SK-N-SH (cell line): ENCODE data around the gene VCAN. TPM values are rescaled to one million over a fixed set of nuclear protein-coding genes. Genes with fewer than 3 reads are reported as not detected.

ENCODE experiments used
- CTCF ChIA-PET: fragments of 300-600, 350-600 bp; formaldehyde crosslinking; extraction: SDS; loops from one replicate; lab custom pipeline; 2021; lab: Yijun Ruan, JAX
- POLR2A ChIA-PET: fragments of 350-600 bp; sonication (Branson Sonifier 250); formaldehyde crosslinking; extraction: SDS; loops from one replicate; lab custom pipeline; 2020; ENCODE audit warnings: antibody characterized with exemption, inconsistent platforms; lab: Yijun Ruan, JAX
- DNase-seq: peaks from one replicate; pipeline ENCODE4 v3.0.0; 2012
- H2AFZ ChIP-seq: fragments of 200-600 bp; sonication (generic); 2 replicates; pipeline ENCODE4 v1.8.1; 2016; ENCODE audit warnings: antibody characterized with exemption, mild to moderate bottlenecking, low read depth
- H3F3A ChIP-seq: fragments of 200-600 bp; sonication (generic); replicated peaks from 2 replicates; pipeline ENCODE3; 2016; ENCODE audit warnings: antibody characterized with exemption, mild to moderate bottlenecking; ENCODE audit not compliant: insufficient read depth
- H3K27ac ChIP-seq, 2 experiments: fragments of 200-500 bp in 1 of 2; fragments of 200-600 bp in 1 of 2; sonication (Bioruptor generic) in 1 of 2; sonication (generic), shearing (Covaris generic) in 1 of 2; 2 replicates each; pipeline versions ENCODE4 v1.5.1 to v1.6.1; 2014 to 2016; ENCODE audit warnings: low read depth in 2 of 2, inconsistent platforms in 1 of 2, low read length in 1 of 2, mild to moderate bottlenecking in 1 of 2, mixed read lengths in 1 of 2
- H3K27me3 ChIP-seq: fragments of 200-600 bp; sonication (generic), shearing (Covaris generic); 2 replicates; pipeline ENCODE4 v1.6.1; 2016; ENCODE audit warnings: mixed run types; ENCODE audit not compliant: insufficient read depth
- H3K36me3 ChIP-seq, 2 experiments: fragments of 200-500 bp in 1 of 2; fragments of 200-600 bp in 1 of 2; sonication (Bioruptor generic) in 1 of 2; sonication (generic) in 1 of 2; replicated peaks in 1 of 2; 2 replicates each; pipeline versions ENCODE3 to v1.5.1; 2014 to 2016; ENCODE audit warnings: low read length in 1 of 2, mild to moderate bottlenecking in 1 of 2; ENCODE audit not compliant: insufficient read depth in 2 of 2, control insufficient read depth in 1 of 2
- H3K4me1 ChIP-seq, 2 experiments: fragments of 200-500 bp in 1 of 2; fragments of 200-600 bp in 1 of 2; sonication (Bioruptor generic) in 1 of 2; sonication (generic), shearing (Covaris generic) in 1 of 2; 2 replicates each; pipeline versions ENCODE4 v1.5.1 to v1.6.1; 2014 to 2016; ENCODE audit warnings: low read depth in 1 of 2, low read length in 1 of 2, mixed run types in 1 of 2; ENCODE audit not compliant: insufficient read depth in 2 of 2, control insufficient read depth in 1 of 2
- H3K4me2 ChIP-seq: fragments of 200-600 bp; sonication (generic), shearing (Covaris generic); 2 replicates; pipeline ENCODE4 v1.6.1; 2017; ENCODE audit warnings: mixed run types
- H3K4me3 ChIP-seq, 2 experiments: fragments of 200-500 bp in 1 of 2; fragments of 200-600 bp in 1 of 2; sonication (Bioruptor generic) in 1 of 2; sonication (generic), shearing (Covaris generic) in 1 of 2; 2 replicates each; pipeline versions ENCODE4 v1.5.1 to v1.8.1; 2014 to 2016; ENCODE audit warnings: low read depth in 2 of 2, inconsistent platforms in 1 of 2, low read length in 1 of 2, mild to moderate bottlenecking in 1 of 2, mixed read lengths in 1 of 2, moderate library complexity in 1 of 2
- H3K79me2 ChIP-seq: fragments of 200-600 bp; sonication (generic); 2 replicates; pipeline ENCODE4 v1.8.1; 2017; ENCODE audit warnings: mild to moderate bottlenecking; ENCODE audit not compliant: insufficient read depth
- H3K9ac ChIP-seq: fragments of 200-600 bp; sonication (generic); 2 replicates; pipeline ENCODE4 v1.6.1; 2017; ENCODE audit warnings: mixed run types
- H3K9me2 ChIP-seq: fragments of 200-600 bp; sonication (generic); 2 replicates; pipeline ENCODE4 v1.6.1; 2017; ENCODE audit warnings: mixed run types
- H3K9me3 ChIP-seq: fragments of 200-600 bp; sonication (generic); 2 replicates; pipeline ENCODE4 v1.6.1; 2017; ENCODE audit warnings: mixed run types, mild to moderate bottlenecking, moderate library complexity
- H4K20me1 ChIP-seq: fragments of 200-600 bp; sonication (generic); 2 replicates; pipeline ENCODE4 v1.6.1; 2017; ENCODE audit warnings: mild to moderate bottlenecking, mixed run types; ENCODE audit not compliant: insufficient read depth
- CHD2 ChIP-seq: fragments of 150-350 bp; IDR thresholded peaks from 2 replicates; pipeline ENCODE4 v1.6.1; 2018; ENCODE audit warnings: low read length; ENCODE audit not compliant: partially characterized antibody
- EZH2phosphoT487 ChIP-seq: fragments of 200-600 bp; sonication (generic); IDR thresholded peaks from 2 replicates; pipeline ENCODE4 v1.6.1; 2017; ENCODE audit warnings: low read depth, mixed run types, mild to moderate bottlenecking, antibody characterized with exemption, moderate library complexity, borderline replicate concordance
- FOXJ3 ChIP-seq: sonication (generic); formaldehyde crosslinking; IDR thresholded peaks from 2 replicates; pipeline ENCODE4 v1.5.1; 2020; ENCODE audit warnings: mild to moderate bottlenecking, missing genetic modification reagents
- FOXM1 ChIP-seq: IDR thresholded peaks from 2 replicates; pipeline ENCODE4 v1.4.0; 2012; ENCODE audit warnings: low read depth, mild to moderate bottlenecking
- GATA2 ChIP-seq: sonication (generic); formaldehyde crosslinking; IDR thresholded peaks from 2 replicates; pipeline ENCODE4 v1.5.0; 2020; ENCODE audit warnings: mild to moderate bottlenecking, missing genetic modification reagents
- MEF2A ChIP-seq: IDR thresholded peaks from 2 replicates; pipeline ENCODE4 v1.4.0; 2012; ENCODE audit warnings: low read depth, borderline replicate concordance
- MXI1 ChIP-seq: IDR thresholded peaks from 2 replicates; pipeline ENCODE4 v1.6.1; 2012; ENCODE audit warnings: mild to moderate bottlenecking, low read depth, low read length, improper control_type of control experiment
- NFIC ChIP-seq: IDR thresholded peaks from 2 replicates; pipeline ENCODE4 v1.4.0; 2012; ENCODE audit warnings: borderline replicate concordance
- NRF1 ChIP-seq: IDR thresholded peaks from 2 replicates; pipeline ENCODE4 v1.6.1; 2012; ENCODE audit warnings: low read depth, mild to moderate bottlenecking, low read length
- RCOR1 ChIP-seq: fragments of 150-350 bp; IDR thresholded peaks from 2 replicates; pipeline ENCODE4 v1.6.1; 2017; ENCODE audit warnings: antibody characterized with exemption, low read length
- RFX5 ChIP-seq: IDR thresholded peaks from 2 replicates; pipeline ENCODE4 v1.6.1; 2012; ENCODE audit warnings: mild to moderate bottlenecking, improper control_type of control experiment, low read length
- RXRA ChIP-seq: IDR thresholded peaks from 2 replicates; pipeline ENCODE4 v1.4.0; 2012; ENCODE audit warnings: low read depth, mild to moderate bottlenecking, borderline replicate concordance
- SMC3 ChIP-seq: IDR thresholded peaks from 2 replicates; pipeline ENCODE4 v1.6.1; 2012; ENCODE audit warnings: low read depth, low read length, improper control_type of control experiment
- TAF1 ChIP-seq: IDR thresholded peaks from 2 replicates; pipeline ENCODE4 v1.6.1; 2012; ENCODE audit warnings: low read depth, mild to moderate bottlenecking, low read length, moderate library complexity, borderline replicate concordance
- WGBS: methylation state at CpG from one replicate; pipeline ENCODE4 v1.1.6; 2017; ENCODE audit warnings: low lambda C conversion rate; 5-methylcytosine and 5-hydroxymethylcytosine counted together
- polyA plus RNA-seq, 3 experiments: library from polyadenylated mRNA; depleted of rRNA; stranded (reverse); fragments of >200 nt; gene quantifications; 2 replicates each; pipeline ENCODE4 v1.2.3, GENCODE V29; 2012
- TF ChIP-seq, protein P1 (sequence below): IDR thresholded peaks from 2 replicates; pipeline ENCODE4 v1.6.1; 2012; ENCODE audit warnings: mild to moderate bottlenecking, low read depth, low read length, moderate library complexity
- TF ChIP-seq, protein P2 (sequence below): fragments of 200-600 bp; sonication (generic); IDR thresholded peaks from 2 replicates; pipeline ENCODE4 v1.6.1; 2017; ENCODE audit warnings: antibody characterized with exemption, mild to moderate bottlenecking, moderate library complexity
- TF ChIP-seq, protein P3 (sequence below): IDR thresholded peaks from 2 replicates; pipeline ENCODE4 v1.4.0; 2012; ENCODE audit warnings: low read depth
- TF ChIP-seq, protein P4 (sequence below): IDR thresholded peaks from 2 replicates; pipeline ENCODE4 v1.4.0; 2012; ENCODE audit warnings: low read depth, borderline replicate concordance
- TF ChIP-seq, protein P5 (sequence below): IDR thresholded peaks from 2 replicates; pipeline ENCODE4 v1.4.0; 2012; ENCODE audit warnings: low read depth, borderline replicate concordance
- TF ChIP-seq, protein P6 (sequence below): IDR thresholded peaks from 2 replicates; pipeline ENCODE4; 2012
- TF ChIP-seq, protein P7 (sequence below): fragments of 150-350 bp; IDR thresholded peaks from 2 replicates; pipeline ENCODE4 v1.6.1; 2016; ENCODE audit warnings: mild to moderate bottlenecking, low read depth, low read length

Gene VCAN
- polyA plus RNA-seq, 1 of the 3 experiments (the other 2 are of a cell fraction) = 142 TPM

DNA sequence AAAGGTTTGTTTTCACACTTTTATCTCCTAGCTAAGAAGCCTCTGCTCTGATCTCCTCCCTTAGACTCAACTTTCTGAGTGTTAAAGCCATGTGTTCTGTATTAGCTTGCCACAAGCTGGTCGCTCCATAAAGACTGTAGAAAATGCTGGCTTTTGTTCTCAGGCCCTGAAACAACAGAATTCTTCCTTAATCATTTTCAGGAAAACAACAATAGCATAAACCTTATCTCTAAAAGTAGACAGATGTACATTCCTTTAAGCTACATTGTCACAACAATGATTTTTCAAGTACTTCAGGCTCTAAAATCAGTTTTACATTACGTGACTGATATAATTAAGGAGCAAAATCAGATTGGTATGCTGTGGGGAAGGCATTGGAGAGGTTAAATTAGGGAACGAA lies 41.9 kb downstream of the VCAN start:
- H3F3A ChIP-seq = peaks cover 70% of the 10 kb centered on the region
- peaks cover 10 to 67% of the 10 kb centered on the region in 2 experiments for H3K36me3 ChIP-seq
- no peaks in the 10 kb centered on the region; the same call in 1 of the 2 replicates for H4K20me1 ChIP-seq
- peaks cover 30 to 45% of the 10 kb centered on the region in 2 experiments for H3K4me1 ChIP-seq
- DNase-seq = peak; percentile 41
- ChIA-PET CTCF (interaction anchor here (0.9 to 1.1 kb wide), 2 partner anchors 40 to 42 kb away, joined by 3 read pairs; partner anchors contain the start of gene VCAN), POLR2A (no interaction called here)
- peak overlapping the region; percentile 26; the same call in 1 of the 2 replicates for H2AFZ ChIP-seq
- no peaks in the 10 kb centered on the region for H3K9me3 ChIP-seq
- no peaks in the 10 kb centered on the region for H3K9me2 ChIP-seq
- H3K79me2 ChIP-seq = peaks cover 74% of the 10 kb centered on the region
- 40% methylated on average over 3 of the region's 3 CpGs for WGBS
- peak overlapping the region; percentile 91 to 92 for H3K27ac ChIP-seq
- peak overlapping the region; percentile 1; the same call in 1 of the 2 replicates for H3K4me2 ChIP-seq
- no peaks in the 10 kb centered on the region for H3K27me3 ChIP-seq
- peak overlapping the region; percentile 4; the same call in 1 of the 2 replicates for H3K9ac ChIP-seq
- no peak overlapping the region for H3K4me3 ChIP-seq
- TF ChIP-seq, protein P1, sequence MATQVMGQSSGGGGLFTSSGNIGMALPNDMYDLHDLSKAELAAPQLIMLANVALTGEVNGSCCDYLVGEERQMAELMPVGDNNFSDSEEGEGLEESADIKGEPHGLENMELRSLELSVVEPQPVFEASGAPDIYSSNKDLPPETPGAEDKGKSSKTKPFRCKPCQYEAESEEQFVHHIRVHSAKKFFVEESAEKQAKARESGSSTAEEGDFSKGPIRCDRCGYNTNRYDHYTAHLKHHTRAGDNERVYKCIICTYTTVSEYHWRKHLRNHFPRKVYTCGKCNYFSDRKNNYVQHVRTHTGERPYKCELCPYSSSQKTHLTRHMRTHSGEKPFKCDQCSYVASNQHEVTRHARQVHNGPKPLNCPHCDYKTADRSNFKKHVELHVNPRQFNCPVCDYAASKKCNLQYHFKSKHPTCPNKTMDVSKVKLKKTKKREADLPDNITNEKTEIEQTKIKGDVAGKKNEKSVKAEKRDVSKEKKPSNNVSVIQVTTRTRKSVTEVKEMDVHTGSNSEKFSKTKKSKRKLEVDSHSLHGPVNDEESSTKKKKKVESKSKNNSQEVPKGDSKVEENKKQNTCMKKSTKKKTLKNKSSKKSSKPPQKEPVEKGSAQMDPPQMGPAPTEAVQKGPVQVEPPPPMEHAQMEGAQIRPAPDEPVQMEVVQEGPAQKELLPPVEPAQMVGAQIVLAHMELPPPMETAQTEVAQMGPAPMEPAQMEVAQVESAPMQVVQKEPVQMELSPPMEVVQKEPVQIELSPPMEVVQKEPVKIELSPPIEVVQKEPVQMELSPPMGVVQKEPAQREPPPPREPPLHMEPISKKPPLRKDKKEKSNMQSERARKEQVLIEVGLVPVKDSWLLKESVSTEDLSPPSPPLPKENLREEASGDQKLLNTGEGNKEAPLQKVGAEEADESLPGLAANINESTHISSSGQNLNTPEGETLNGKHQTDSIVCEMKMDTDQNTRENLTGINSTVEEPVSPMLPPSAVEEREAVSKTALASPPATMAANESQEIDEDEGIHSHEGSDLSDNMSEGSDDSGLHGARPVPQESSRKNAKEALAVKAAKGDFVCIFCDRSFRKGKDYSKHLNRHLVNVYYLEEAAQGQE = no peak
- TF ChIP-seq TAF1 = no peak
- no peak for TF ChIP-seq NFIC
- peak; percentile 81; the same call in 1 of the 2 replicates for TF ChIP-seq RCOR1
- no peak for TF ChIP-seq MEF2A
- no peak for TF ChIP-seq RFX5
- TF ChIP-seq, protein P2, sequence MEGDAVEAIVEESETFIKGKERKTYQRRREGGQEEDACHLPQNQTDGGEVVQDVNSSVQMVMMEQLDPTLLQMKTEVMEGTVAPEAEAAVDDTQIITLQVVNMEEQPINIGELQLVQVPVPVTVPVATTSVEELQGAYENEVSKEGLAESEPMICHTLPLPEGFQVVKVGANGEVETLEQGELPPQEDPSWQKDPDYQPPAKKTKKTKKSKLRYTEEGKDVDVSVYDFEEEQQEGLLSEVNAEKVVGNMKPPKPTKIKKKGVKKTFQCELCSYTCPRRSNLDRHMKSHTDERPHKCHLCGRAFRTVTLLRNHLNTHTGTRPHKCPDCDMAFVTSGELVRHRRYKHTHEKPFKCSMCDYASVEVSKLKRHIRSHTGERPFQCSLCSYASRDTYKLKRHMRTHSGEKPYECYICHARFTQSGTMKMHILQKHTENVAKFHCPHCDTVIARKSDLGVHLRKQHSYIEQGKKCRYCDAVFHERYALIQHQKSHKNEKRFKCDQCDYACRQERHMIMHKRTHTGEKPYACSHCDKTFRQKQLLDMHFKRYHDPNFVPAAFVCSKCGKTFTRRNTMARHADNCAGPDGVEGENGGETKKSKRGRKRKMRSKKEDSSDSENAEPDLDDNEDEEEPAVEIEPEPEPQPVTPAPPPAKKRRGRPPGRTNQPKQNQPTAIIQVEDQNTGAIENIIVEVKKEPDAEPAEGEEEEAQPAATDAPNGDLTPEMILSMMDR = no peak
- TF ChIP-seq EZH2phosphoT487 = no peak
- TF ChIP-seq GATA2 (CRISPR knock-in tag) = peak; percentile 45; the same call in 1 of the 2 replicates
- TF ChIP-seq FOXM1 = no peak
- TF ChIP-seq, protein P3, sequence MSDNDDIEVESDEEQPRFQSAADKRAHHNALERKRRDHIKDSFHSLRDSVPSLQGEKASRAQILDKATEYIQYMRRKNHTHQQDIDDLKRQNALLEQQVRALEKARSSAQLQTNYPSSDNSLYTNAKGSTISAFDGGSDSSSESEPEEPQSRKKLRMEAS = peak; percentile 57; the same call in 1 of the 2 replicates
- TF ChIP-seq FOXJ3 = no peak
- no peak for TF ChIP-seq CHD2
- TF ChIP-seq, protein P4, sequence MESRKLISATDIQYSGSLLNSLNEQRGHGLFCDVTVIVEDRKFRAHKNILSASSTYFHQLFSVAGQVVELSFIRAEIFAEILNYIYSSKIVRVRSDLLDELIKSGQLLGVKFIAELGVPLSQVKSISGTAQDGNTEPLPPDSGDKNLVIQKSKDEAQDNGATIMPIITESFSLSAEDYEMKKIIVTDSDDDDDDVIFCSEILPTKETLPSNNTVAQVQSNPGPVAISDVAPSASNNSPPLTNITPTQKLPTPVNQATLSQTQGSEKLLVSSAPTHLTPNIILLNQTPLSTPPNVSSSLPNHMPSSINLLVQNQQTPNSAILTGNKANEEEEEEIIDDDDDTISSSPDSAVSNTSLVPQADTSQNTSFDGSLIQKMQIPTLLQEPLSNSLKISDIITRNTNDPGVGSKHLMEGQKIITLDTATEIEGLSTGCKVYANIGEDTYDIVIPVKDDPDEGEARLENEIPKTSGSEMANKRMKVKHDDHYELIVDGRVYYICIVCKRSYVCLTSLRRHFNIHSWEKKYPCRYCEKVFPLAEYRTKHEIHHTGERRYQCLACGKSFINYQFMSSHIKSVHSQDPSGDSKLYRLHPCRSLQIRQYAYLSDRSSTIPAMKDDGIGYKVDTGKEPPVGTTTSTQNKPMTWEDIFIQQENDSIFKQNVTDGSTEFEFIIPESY = no peak
- TF ChIP-seq, protein P5, sequence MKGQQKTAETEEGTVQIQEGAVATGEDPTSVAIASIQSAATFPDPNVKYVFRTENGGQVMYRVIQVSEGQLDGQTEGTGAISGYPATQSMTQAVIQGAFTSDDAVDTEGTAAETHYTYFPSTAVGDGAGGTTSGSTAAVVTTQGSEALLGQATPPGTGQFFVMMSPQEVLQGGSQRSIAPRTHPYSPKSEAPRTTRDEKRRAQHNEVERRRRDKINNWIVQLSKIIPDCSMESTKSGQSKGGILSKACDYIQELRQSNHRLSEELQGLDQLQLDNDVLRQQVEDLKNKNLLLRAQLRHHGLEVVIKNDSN = no peak
- TF ChIP-seq NRF1 = no peak
- TF ChIP-seq, protein P6, sequence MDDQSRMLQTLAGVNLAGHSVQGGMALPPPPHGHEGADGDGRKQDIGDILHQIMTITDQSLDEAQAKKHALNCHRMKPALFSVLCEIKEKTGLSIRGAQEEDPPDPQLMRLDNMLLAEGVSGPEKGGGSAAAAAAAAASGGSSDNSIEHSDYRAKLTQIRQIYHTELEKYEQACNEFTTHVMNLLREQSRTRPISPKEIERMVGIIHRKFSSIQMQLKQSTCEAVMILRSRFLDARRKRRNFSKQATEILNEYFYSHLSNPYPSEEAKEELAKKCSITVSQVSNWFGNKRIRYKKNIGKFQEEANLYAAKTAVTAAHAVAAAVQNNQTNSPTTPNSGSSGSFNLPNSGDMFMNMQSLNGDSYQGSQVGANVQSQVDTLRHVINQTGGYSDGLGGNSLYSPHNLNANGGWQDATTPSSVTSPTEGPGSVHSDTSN = peak; percentile 15; the same call in 1 of the 2 replicates
- TF ChIP-seq MXI1 = no peak
- TF ChIP-seq SMC3 = no peak
- TF ChIP-seq, protein P7, sequence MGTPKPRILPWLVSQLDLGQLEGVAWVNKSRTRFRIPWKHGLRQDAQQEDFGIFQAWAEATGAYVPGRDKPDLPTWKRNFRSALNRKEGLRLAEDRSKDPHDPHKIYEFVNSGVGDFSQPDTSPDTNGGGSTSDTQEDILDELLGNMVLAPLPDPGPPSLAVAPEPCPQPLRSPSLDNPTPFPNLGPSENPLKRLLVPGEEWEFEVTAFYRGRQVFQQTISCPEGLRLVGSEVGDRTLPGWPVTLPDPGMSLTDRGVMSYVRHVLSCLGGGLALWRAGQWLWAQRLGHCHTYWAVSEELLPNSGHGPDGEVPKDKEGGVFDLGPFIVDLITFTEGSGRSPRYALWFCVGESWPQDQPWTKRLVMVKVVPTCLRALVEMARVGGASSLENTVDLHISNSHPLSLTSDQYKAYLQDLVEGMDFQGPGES = no peak
- no peak for TF ChIP-seq RXRA
